Panc1 (cell line): ENCODE data around the gene NPRL2. TPM values are rescaled to one million over a fixed set of nuclear protein-coding genes. Genes with fewer than 3 reads are reported as not detected.

Experiments used
- ATAC-seq: fragments of 200-7000 bp; cut with Tn5 transposase; 2 replicates; pipeline ENCODE4 v1.9.1; 2020; ENCODE audit warnings: mild to moderate bottlenecking, moderate library complexity
- BruUV-seq: library from RNA; stranded (reverse); fragments of 400-500 nt; replicated peaks from 2 replicates; lab custom pipeline; 2021; lab: Mats Ljungman, UMichigan
- CTCF ChIA-PET: fragments of 300-600 bp; sonication (Branson Sonifier 250); formaldehyde crosslinking; loops from one replicate; lab custom pipeline; 2022; ENCODE audit warnings: antibody characterized with exemption; lab: Charles Lee
- POLR2A ChIA-PET: fragments of 300-600 bp; sonication (Branson Sonifier 250); formaldehyde crosslinking; loops from one replicate; lab custom pipeline; 2022; ENCODE audit warnings: antibody characterized with exemption; lab: Charles Lee
- DNase-seq: peaks from one replicate; pipeline ENCODE4 v3.0.0-alpha.2; 2010; ENCODE audit warnings: low read depth, low spot score
- H3K27ac ChIP-seq: 2 replicates; pipeline ENCODE4 v1.5.1; 2011; ENCODE audit warnings: mild to moderate bottlenecking, low read length, inconsistent platforms
- H3K27me3 ChIP-seq: fragments of 200-500 bp; sonication (Bioruptor generic); 2 replicates; pipeline ENCODE4 v1.6.0; 2014; ENCODE audit warnings: low read length, inconsistent platforms; ENCODE audit not compliant: control insufficient read depth, insufficient read depth
- H3K36me3 ChIP-seq: fragments of 200-500 bp; sonication (Bioruptor generic); 2 replicates; pipeline ENCODE4 v1.5.1; 2014; ENCODE audit warnings: inconsistent platforms, mild to moderate bottlenecking, low read length, moderate library complexity; ENCODE audit not compliant: control insufficient read depth, insufficient read depth
- H3K4me1 ChIP-seq: 2 replicates; pipeline ENCODE4 v1.5.1; 2011; ENCODE audit warnings: inconsistent platforms, mild to moderate bottlenecking, low read length, moderate library complexity; ENCODE audit not compliant: control insufficient read depth, insufficient read depth
- H3K4me3 ChIP-seq, 2 experiments: 2 replicates each; pipeline ENCODE4 v1.5.1; 2011 to 2012; ENCODE audit warnings: low read depth in 2 of 2, low read length in 2 of 2, mild to moderate bottlenecking in 2 of 2, inconsistent platforms in 1 of 2, moderate library complexity in 1 of 2
- H3K9me3 ChIP-seq: fragments of 200-500 bp; sonication (Bioruptor generic); 2 replicates; pipeline ENCODE4 v1.5.1; 2014; ENCODE audit warnings: low read depth, mild to moderate bottlenecking, inconsistent platforms, low read length, moderate library complexity; ENCODE audit not compliant: control insufficient read depth, insufficient read depth
- POLR2AphosphoS5 ChIP-seq: IDR thresholded peaks from 2 replicates; pipeline ENCODE4 v1.6.1; 2012; ENCODE audit warnings: mild to moderate bottlenecking, low read depth, low read length, moderate library complexity
- SIN3A ChIP-seq: IDR thresholded peaks from 2 replicates; pipeline ENCODE4 v1.6.1; 2012; ENCODE audit warnings: low read depth, mild to moderate bottlenecking, low read length, moderate library complexity, borderline replicate concordance; ENCODE audit not compliant: insufficient read depth
- TCF7L2 ChIP-seq: IDR thresholded peaks from 2 replicates; pipeline ENCODE4 v1.6.1; 2011; ENCODE audit warnings: mild to moderate bottlenecking, low read depth, low read length, inconsistent platforms
- in situ Hi-C: cut with HindIII; loops from 2 replicates; pipeline ENCODE4 v1.10.0; 2016; ENCODE audit warnings: low sequenced_read_pairs, low pct_unique_long_range_greater_than_20kb
- intact Hi-C: fragments of 100-400 bp; cut with micrococcal nuclease; formaldehyde crosslinking; loops from one replicate; pipeline ENCODE4 v1.10.0; 2022; ENCODE audit not compliant: unreplicated experiment
- total RNA-seq: library from RNA; stranded (reverse); gene quantifications from one replicate; pipeline ENCODE4 v1.2.1, GENCODE V29; 2021; ENCODE audit not compliant: unreplicated experiment
- TF ChIP-seq, protein P1 (sequence below), 2 experiments: IDR thresholded peaks; 2 replicates each; pipeline ENCODE4 v1.6.1; 2011 to 2012; ENCODE audit warnings: low read depth in 2 of 2, control low read depth in 1 of 2, low read length in 1 of 2, mild to moderate bottlenecking in 1 of 2, moderate library complexity in 1 of 2; ENCODE audit not compliant: insufficient read depth in 1 of 2
- TF ChIP-seq, protein P2 (sequence below): fragments of 450-650 bp; IDR thresholded peaks from 2 replicates; pipeline ENCODE4 v1.5.1; 2017; ENCODE audit warnings: mild to moderate bottlenecking

NPRL2 gene
- total RNA-seq, 1 experiment from 2014 or later: 14.6 TPM

DNA sequence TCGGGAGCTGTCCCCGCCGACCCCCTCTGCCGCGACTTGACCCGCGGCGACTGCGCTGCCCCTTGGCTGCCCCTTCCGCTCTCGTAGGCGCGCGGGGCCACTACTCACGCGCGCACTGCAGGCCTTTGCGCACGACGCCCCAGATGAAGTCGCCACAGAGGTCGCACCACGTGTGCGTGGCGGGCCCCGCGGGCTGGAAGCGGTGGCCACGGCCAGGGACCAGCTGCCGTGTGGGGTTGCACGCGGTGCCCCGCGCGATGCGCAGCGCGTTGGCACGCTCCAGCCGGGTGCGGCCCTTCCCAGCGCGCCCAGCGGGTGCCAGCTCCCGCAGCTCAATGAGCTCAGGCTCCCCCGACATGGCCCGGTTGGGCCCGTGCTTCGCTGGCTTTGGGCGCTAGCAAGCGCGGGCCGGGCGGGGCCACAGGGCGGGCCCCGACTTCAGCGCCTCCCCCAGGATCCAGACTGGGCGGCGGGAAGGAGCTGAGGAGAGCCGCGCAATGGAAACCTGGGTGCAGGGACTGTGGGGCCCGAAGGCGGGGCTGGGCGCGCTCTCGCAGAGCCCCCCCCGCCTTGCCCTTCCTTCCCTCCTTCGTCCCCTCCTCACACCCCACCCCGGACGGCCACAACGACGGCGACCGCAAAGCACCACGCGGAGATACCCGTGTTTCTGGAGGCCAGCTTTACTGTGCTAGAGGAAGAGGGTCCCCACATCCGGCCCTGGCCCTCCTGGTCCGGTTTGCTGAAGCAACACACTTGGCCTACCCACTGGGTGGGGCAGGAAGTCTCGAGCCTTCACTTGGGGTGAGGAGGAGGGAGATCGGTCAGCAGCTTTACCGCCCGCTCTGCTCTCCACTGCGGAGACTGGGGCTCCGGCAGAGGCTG, 9.9 kb downstream of the NPRL2 start, which contains the start of gene RASSF1:
RASSF1 (minus strand) TSS at position 389 of the 882 bp plus-strand sequence; CDS start at position 358, 31 bp downstream.
- POLR2A ChIA-PET: interaction anchor here (0.6 kb wide), 1 partner anchor 28 kb away, joined by 3 read pairs; no protein-coding TSS in a partner anchor
- H3K27me3 ChIP-seq: no peaks in the 10 kb centered on the region
- H3K9me3 ChIP-seq: no peaks in the 10 kb centered on the region
- H3K36me3 ChIP-seq: peaks cover 8% of the 10 kb centered on the region; the same call in 1 of the 2 replicates
- H3K4me1 ChIP-seq: 0 out of 2 replicates have a peak, but pooled peaks cover 6% of the 10 kb centered on the region
- no peak for TF ChIP-seq SIN3A
- no peak for TF ChIP-seq POLR2AphosphoS5
- no peak for TF ChIP-seq TCF7L2
- TF ChIP-seq, protein P1, sequence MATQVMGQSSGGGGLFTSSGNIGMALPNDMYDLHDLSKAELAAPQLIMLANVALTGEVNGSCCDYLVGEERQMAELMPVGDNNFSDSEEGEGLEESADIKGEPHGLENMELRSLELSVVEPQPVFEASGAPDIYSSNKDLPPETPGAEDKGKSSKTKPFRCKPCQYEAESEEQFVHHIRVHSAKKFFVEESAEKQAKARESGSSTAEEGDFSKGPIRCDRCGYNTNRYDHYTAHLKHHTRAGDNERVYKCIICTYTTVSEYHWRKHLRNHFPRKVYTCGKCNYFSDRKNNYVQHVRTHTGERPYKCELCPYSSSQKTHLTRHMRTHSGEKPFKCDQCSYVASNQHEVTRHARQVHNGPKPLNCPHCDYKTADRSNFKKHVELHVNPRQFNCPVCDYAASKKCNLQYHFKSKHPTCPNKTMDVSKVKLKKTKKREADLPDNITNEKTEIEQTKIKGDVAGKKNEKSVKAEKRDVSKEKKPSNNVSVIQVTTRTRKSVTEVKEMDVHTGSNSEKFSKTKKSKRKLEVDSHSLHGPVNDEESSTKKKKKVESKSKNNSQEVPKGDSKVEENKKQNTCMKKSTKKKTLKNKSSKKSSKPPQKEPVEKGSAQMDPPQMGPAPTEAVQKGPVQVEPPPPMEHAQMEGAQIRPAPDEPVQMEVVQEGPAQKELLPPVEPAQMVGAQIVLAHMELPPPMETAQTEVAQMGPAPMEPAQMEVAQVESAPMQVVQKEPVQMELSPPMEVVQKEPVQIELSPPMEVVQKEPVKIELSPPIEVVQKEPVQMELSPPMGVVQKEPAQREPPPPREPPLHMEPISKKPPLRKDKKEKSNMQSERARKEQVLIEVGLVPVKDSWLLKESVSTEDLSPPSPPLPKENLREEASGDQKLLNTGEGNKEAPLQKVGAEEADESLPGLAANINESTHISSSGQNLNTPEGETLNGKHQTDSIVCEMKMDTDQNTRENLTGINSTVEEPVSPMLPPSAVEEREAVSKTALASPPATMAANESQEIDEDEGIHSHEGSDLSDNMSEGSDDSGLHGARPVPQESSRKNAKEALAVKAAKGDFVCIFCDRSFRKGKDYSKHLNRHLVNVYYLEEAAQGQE (IDR thresholded peaks at IDR 0.05; ENCODE audit: insufficient read depth in 1 of 2, low read depth in 2 of 2, low read length in 1 of 2): no peak
- TF ChIP-seq, protein P2, sequence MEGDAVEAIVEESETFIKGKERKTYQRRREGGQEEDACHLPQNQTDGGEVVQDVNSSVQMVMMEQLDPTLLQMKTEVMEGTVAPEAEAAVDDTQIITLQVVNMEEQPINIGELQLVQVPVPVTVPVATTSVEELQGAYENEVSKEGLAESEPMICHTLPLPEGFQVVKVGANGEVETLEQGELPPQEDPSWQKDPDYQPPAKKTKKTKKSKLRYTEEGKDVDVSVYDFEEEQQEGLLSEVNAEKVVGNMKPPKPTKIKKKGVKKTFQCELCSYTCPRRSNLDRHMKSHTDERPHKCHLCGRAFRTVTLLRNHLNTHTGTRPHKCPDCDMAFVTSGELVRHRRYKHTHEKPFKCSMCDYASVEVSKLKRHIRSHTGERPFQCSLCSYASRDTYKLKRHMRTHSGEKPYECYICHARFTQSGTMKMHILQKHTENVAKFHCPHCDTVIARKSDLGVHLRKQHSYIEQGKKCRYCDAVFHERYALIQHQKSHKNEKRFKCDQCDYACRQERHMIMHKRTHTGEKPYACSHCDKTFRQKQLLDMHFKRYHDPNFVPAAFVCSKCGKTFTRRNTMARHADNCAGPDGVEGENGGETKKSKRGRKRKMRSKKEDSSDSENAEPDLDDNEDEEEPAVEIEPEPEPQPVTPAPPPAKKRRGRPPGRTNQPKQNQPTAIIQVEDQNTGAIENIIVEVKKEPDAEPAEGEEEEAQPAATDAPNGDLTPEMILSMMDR: no peak
- ATAC-seq (no peak; the same call in 1 of the 2 replicates), DNase-seq (no peak)
- in situ Hi-C loops (no loop called here), intact Hi-C loops (no loop called here)
- peak within 1 kb of the TSS; percentile 28 to 39 for H3K4me3 ChIP-seq
- CTCF ChIA-PET: no interaction called here
- no TSS peak for BruUV-seq
- 0 out of 2 replicates have a peak within 1 kb of the TSS, but pooled peaks have one; percentile 26 for H3K27ac ChIP-seq

DNA sequence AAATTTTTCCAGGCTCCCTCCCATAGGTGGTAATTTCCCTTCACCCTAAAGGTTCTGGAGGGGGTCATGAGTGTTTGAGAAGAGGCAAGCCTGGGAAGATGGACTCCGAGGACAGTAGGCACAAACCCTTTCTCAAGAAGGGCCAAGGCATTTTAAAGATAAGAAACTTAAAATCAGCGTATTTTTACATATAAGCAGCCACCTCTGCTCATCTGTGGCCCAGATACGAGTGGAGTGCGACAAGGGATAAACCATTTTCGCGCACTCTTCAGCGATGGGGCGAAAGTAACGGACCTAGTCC, 10.5 kb downstream of the NPRL2 start:
- in situ Hi-C loops (no loop called here), intact Hi-C loops (no loop called here)
- TF ChIP-seq, protein P2: no peak
- TF ChIP-seq SIN3A: no peak
- no peak for TF ChIP-seq POLR2AphosphoS5
- TF ChIP-seq TCF7L2: no peak
- TF ChIP-seq, protein P1 (IDR thresholded peaks at IDR 0.05; ENCODE audit: insufficient read depth in 1 of 2, low read depth in 2 of 2, low read length in 1 of 2): no peak
- no TSS peak for BruUV-seq
- H3K4me1 ChIP-seq: peaks cover 6% of the 10 kb centered on the region; the same call in 1 of the 2 replicates
- H3K36me3 ChIP-seq: peaks cover 8% of the 10 kb centered on the region; the same call in 1 of the 2 replicates
- no peak for ATAC-seq
- POLR2A ChIA-PET: interaction anchor here (0.6 kb wide), 1 partner anchor 28 kb away, joined by 3 read pairs; no protein-coding TSS in a partner anchor
- H3K4me3 ChIP-seq: peak overlapping the region; percentile 28 to 39
- H3K9me3 ChIP-seq: no peaks in the 10 kb centered on the region
- 0 out of 2 replicates have a peak overlapping the region, but pooled peaks have one; percentile 26 for H3K27ac ChIP-seq
- no peaks in the 10 kb centered on the region for H3K27me3 ChIP-seq
- DNase-seq: no peak
- CTCF ChIA-PET: no interaction called here
